Esophagus muscularis mucosa (tissue), 3 donors: ENCODE measurements around the gene TELO2.

Experiments used
- CTCF ChIP-seq, 3 experiments: fragments of 200-600 bp in 2 of 3; fragments of 450-650 bp in 1 of 3; sonication (generic) in 2 of 3; IDR thresholded peaks; one replicate each; pipeline ENCODE4 v1.5.1; 2017 to 2019; ENCODE audit warnings: antibody characterized with exemption in 3 of 3, mild to moderate bottlenecking in 2 of 3, moderate library complexity in 1 of 3
- POLR2A ChIP-seq: fragments of 450-650 bp; IDR thresholded peaks from one replicate; pipeline ENCODE4 v1.6.1; 2017; ENCODE audit warnings: antibody characterized with exemption, moderate library complexity, mild to moderate bottlenecking, low read depth

- TF ChIP-seq CTCF (IDR thresholded peaks at IDR 0.05) (no peak), POLR2A (no peak)
These were observed 46.8 kb downstream of the TELO2 start for GRCh38 chr16:1539720-1540555.
